Activated CD4-positive, alpha-beta memory T cell treated with anti-CD3 and anti-CD28 coated beads, Interleukin-2, amount 10 ng/mL, durations not matched to agents 7 days and 5 days (primary cell): Measurements from ENCODE around the gene ASF1A. TPM values are rescaled to one million over a fixed set of nuclear protein-coding genes. Genes with fewer than 3 reads are reported as not detected.
"Not testable (repeated sequence)": the region's sequence is repeated elsewhere in the genome, so short reads cannot be mapped to it uniquely, and the experiment has no call there.

Experiments used
- CTCF ChIA-PET: fragments of 350-600 bp; sonication (Branson Sonifier 250); formaldehyde crosslinking; loops from one replicate; lab custom pipeline; 2021; ENCODE audit warnings: antibody characterized with exemption, inconsistent platforms; lab: Charles Lee
- POLR2A ChIA-PET: fragments of 350-600 bp; sonication (Branson Sonifier 250); formaldehyde crosslinking; loops from one replicate; lab custom pipeline; 2021; ENCODE audit warnings: antibody characterized with exemption; lab: Charles Lee
- DNase-seq: peaks from one replicate; pipeline ENCODE4 v3.0.0-alpha.2; 2020
- H3K27ac Mint-ChIP-seq: one replicate; pipeline ENCODE4 v1.8.0; 2021; ENCODE audit warnings: mild to moderate bottlenecking, mixed read lengths
- H3K27me3 Mint-ChIP-seq: one replicate; pipeline ENCODE4 v1.8.0; 2021; ENCODE audit warnings: mixed read lengths
- H3K36me3 Mint-ChIP-seq: one replicate; pipeline ENCODE4 v1.8.0; 2021; ENCODE audit warnings: low read depth, mixed read lengths
- H3K4me1 Mint-ChIP-seq: one replicate; pipeline ENCODE4 v1.8.0; 2021; ENCODE audit warnings: mixed read lengths
- H3K4me3 Mint-ChIP-seq: one replicate; pipeline ENCODE4 v1.8.0; 2021; ENCODE audit warnings: mild to moderate bottlenecking, mixed read lengths
- H3K9me3 Mint-ChIP-seq: one replicate; pipeline ENCODE4 v1.8.0; 2021; ENCODE audit warnings: mixed read lengths
- total RNA-seq, 2 experiments: library from RNA; stranded (reverse); gene quantifications; one replicate each; pipeline ENCODE4 v1.2.3, GENCODE V29; 2021

ASF1A gene
- total RNA-seq: 10 to 100 TPM; 55.7 to 59.8 TPM

DNA sequence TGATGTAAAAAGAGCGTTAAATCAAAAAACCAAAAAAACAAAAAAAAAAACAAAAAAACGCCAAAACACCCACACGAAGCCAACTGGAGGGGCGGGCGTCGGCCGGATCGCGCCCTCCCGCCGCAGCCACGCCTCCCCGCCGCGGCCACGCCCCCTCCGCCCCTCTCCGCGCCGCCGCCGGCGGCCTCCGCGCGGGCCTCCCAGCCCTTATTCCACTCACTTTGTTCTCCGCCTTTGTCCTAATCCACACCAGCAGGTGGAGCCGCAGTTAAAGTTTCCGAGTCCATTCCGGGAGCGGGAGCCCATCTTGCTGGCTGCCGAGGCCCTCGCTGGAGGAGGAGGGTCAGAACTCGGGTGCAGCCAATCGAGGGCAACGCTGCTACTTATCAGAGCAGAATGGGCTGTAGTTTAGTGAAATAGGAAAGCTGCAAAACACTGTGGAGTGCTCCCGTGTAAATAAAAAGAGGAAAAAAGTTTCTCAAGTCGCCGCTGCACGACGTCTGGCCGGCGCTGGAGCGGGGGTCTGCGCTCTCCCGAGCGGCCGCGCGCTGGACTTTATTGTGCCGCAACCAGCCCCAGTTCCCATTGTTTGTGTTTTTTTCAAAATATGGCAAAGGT lies at the start of gene ASF1A:
TSS of gene ASF1A (plus strand) at position 346 of the 618 bp plus-strand sequence. CDS start at position 608, 262 bp downstream.
- ChIA-PET POLR2A (interaction anchor here (0.6 to 9.7 kb wide), 32 partner anchors 8 to 1345 kb away, joined by 3 to 146 read pairs (median 6); partner anchors contain the start of genes CEP85L, FAM184A and MCM9), CTCF (interaction anchor here (1.0 to 5.7 kb wide), 7 partner anchors 41 to 184 kb away, joined by 4 to 35 read pairs (median 11); partner anchors contain the start of gene MCM9)
- peaks cover 51% of the 10 kb centered on the region for H3K4me1 Mint-ChIP-seq
- peak within 1 kb of the TSS; percentile 79 for H3K4me3 Mint-ChIP-seq
- H3K27me3 Mint-ChIP-seq: no peaks in the 10 kb centered on the region
- DNase-seq: peak; percentile 97
- peaks cover 17% of the 10 kb centered on the region for H3K36me3 Mint-ChIP-seq
- H3K27ac Mint-ChIP-seq: peak within 1 kb of the TSS; percentile 95
- no peaks in the 10 kb centered on the region for H3K9me3 Mint-ChIP-seq

DNA sequence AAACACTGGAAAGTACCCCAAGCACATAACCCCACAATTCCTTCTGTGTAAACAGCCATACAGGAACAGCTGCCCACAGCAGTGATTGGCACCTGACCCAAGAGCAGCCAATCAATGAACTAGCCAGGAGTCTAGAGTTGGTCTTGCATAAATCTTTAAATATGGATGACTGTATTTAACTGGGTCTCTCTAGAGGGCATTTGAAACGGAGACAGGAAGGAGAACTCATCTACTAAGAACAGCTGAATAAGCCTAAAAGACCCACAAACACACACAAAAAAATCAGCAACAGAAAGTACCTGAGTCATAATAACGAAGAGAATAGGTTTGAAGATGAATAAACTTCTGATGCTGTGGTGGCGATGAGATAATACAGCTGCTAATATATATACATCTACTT lies 49.0 kb upstream of the ASF1A start:
- ChIA-PET POLR2A (interaction anchor here (0.8 to 3.6 kb wide), 8 partner anchors 32 to 136 kb away, joined by 3 to 36 read pairs (median 6); partner anchors contain the start of gene ASF1A), CTCF (interaction anchor here (0.6 to 2.1 kb wide), 7 partner anchors 18 to 56 kb away, joined by 3 to 15 read pairs (median 3); partner anchors contain the start of gene ASF1A)
- no peak for DNase-seq
- Mint-ChIP-seq H3K27ac (peak overlapping the region; percentile 63), H3K27me3 (no peaks in the 10 kb centered on the region), H3K4me3 (peak overlapping the region; percentile 38), H3K9me3 (peaks cover 2% of the 10 kb centered on the region), H3K4me1 (peaks cover 25% of the 10 kb centered on the region), H3K36me3 (peaks cover 29% of the 10 kb centered on the region)

DNA sequence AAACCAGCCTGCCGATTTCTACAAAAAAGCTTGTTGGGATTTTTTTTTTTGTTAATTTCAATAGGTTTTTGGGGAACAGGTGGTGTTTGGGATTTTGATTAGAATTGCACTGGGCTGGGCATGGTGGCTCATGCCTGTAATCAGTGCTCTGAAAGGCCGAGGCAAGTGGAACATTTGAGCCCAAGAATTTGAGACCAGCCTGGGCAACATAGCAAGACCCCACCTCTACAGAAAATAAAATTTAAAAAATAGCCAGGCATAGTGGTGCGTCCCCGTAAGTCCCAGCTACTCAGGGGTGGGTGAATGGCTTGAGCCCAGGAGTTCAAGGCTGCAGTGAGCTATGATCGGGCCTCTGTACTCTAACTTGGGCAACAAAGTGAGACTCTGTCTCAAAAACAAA lies 40.5 kb upstream of the ASF1A start:
- POLR2A ChIA-PET: no interaction called here
- CTCF ChIA-PET: no interaction called here
- Mint-ChIP-seq H3K27me3 (no peaks in the 10 kb centered on the region), H3K4me1 (no peaks in the 10 kb centered on the region), H3K27ac (no peak overlapping the region), H3K4me3 (no peak overlapping the region), H3K9me3 (no peaks in the 10 kb centered on the region), H3K36me3 (peaks cover 12% of the 10 kb centered on the region)
- DNase-seq: no peak

DNA sequence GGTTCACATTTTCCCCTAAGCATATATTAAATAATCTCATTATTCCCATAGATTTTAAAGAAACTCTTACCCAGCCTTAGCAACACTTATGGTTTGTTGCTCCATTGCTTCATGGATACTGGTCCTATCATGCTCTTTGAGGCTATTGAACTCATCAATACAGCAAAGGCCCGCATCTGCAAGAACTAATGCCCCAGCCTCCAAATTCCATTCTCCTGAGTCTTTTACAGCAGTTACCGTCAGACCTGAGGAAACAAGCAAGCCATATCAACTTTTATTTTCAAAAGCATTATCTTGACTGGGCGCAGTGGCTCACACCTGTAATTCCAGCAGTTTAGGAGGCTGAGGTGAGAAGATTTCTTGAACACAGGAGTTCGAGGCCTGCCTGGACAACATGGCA lies 37.7 kb upstream of the ASF1A start:
- peaks cover 2% of the 10 kb centered on the region for H3K4me1 Mint-ChIP-seq
- CTCF ChIA-PET: interaction anchor here (0.8 kb wide), 1 partner anchor 254 kb away, joined by 3 read pairs; no protein-coding TSS in a partner anchor
- H3K4me3 Mint-ChIP-seq: no peak overlapping the region
- no peak for DNase-seq
- no peaks in the 10 kb centered on the region for H3K9me3 Mint-ChIP-seq
- no peaks in the 10 kb centered on the region for H3K27me3 Mint-ChIP-seq
- H3K27ac Mint-ChIP-seq: no peak overlapping the region
- POLR2A ChIA-PET: no interaction called here
- H3K36me3 Mint-ChIP-seq: peaks cover 20% of the 10 kb centered on the region

DNA sequence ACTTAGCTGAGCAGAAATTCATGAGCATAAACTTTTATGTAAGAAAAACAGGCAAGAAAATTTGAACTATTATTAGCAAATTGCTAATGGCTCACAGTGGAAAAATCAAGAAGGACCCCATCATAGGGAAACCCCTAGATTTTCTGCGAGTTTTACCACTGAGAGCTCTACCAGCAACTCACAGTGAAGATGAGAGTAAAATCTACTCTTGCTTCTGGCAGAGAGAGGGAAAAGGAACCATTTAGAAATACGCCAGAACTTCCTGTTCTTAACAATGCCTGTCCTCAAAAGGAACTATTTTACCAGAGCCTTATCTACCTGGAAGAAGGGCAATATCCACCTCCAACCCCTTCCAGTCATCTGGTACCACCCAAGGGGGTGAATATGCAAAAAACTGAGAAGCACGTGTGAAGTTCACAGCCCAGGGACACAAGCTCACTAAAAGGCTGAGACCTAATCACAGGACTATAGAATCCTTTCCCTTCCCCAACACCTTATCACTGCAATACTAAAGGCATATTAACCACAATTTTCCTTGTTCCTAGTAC lies 34.4 kb upstream of the ASF1A start:
- no peaks in the 10 kb centered on the region for H3K27me3 Mint-ChIP-seq
- CTCF ChIA-PET: no interaction called here
- POLR2A ChIA-PET: no interaction called here
- H3K4me3 Mint-ChIP-seq: no peak overlapping the region
- peaks cover 24% of the 10 kb centered on the region for H3K36me3 Mint-ChIP-seq
- DNase-seq: no peak
- peaks cover 8% of the 10 kb centered on the region for H3K4me1 Mint-ChIP-seq
- no peak overlapping the region for H3K27ac Mint-ChIP-seq
- peaks cover 6% of the 10 kb centered on the region for H3K9me3 Mint-ChIP-seq

DNA sequence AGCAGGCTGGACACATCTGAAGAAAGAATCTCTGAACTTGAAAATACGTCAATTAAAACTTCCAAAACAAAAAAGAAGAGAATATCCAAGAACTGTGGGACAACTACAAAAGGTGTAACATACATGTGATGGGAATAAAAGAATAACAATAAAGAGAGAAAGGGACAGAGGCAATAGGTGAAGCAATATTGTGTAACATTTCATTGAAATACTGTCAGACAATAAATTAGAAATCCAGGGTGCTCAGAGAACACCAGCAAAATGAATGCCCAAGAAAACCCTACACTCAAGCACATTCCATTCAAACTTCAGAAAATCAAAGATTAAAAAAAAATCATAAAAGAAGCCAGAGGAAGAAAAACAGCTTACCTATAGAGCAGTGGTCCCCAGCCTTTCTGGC lies 33.6 kb upstream of the ASF1A start:
- Mint-ChIP-seq H3K36me3 (peaks cover 23% of the 10 kb centered on the region), H3K27ac (no peak overlapping the region), H3K9me3 (peaks cover 6% of the 10 kb centered on the region), H3K4me3 (no peak overlapping the region), H3K4me1 (peaks cover 12% of the 10 kb centered on the region), H3K27me3 (no peaks in the 10 kb centered on the region)
- POLR2A ChIA-PET: no interaction called here
- no peak for DNase-seq
- CTCF ChIA-PET: no interaction called here

GRCh38 chr6:118860880-118861279 lies 33.1 kb upstream of the ASF1A start:
- ChIA-PET POLR2A (no interaction called here), CTCF (no interaction called here)
- Mint-ChIP-seq H3K9me3 (peaks cover 6% of the 10 kb centered on the region), H3K27ac (no peak overlapping the region), H3K4me3 (no peak overlapping the region), H3K27me3 (no peaks in the 10 kb centered on the region), H3K4me1 (peaks cover 12% of the 10 kb centered on the region), H3K36me3 (peaks cover 21% of the 10 kb centered on the region)
- no peak for DNase-seq

DNA sequence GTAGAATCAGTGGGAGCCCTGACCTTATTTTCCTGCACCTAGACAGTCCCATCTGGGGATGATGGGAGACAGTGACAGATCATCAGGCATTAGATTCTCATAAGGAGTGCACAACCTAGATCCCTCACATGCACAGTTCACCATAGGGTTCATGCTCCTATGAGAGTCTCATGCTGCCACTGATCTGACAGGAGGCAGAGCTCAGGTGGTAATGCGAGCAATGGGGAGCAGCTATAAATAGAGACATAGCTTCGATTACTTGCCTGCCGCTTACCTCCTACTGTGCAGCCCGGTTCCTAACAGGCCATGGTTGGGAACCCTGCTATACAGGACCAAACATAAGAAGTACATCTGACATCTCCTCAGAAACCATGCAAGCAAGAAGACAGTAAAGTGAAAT lies 31.5 kb upstream of the ASF1A start:
- peaks cover 29% of the 10 kb centered on the region for H3K36me3 Mint-ChIP-seq
- H3K27ac Mint-ChIP-seq: no peak overlapping the region
- POLR2A ChIA-PET: no interaction called here
- DNase-seq: no peak
- CTCF ChIA-PET: no interaction called here
- no peaks in the 10 kb centered on the region for H3K27me3 Mint-ChIP-seq
- H3K4me1 Mint-ChIP-seq: peaks cover 12% of the 10 kb centered on the region
- H3K9me3 Mint-ChIP-seq: peaks cover 17% of the 10 kb centered on the region
- no peak overlapping the region for H3K4me3 Mint-ChIP-seq

DNA sequence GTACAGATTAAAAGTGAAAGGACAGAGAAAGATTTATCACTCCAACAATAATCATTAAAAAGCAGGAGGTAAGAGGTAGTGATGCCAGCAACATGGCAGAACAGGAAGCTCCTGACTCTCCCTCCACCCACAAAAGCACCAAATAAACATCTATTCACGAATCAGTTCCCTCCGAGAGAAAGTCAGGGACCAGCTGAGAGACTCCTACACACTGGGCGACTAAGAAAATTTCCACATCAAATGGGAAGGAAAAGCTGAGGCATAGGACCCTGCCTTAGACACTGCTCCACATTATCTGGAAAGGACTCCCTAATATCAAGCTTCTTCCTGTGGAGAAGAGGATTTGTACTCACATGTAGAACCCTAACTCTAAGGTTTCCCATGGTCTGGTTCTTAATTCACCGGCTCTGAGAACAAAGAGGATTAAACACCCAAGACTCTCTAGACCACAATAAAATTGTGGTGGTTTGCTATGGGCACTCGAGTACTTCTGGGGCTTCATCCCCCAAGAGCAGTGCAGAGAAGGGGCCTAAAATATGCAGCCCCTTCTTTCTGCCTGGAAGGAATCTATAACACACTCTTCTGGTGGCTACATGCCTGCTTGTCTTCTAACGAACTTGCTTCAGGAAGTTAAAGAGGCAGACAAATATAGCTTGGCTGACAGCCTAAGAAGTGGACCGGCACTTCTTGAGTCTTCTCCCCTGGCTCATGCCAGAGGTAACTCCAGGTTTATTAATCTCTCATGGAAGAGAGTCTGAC lies 29.4 kb upstream of the ASF1A start:
- H3K27me3 Mint-ChIP-seq: no peaks in the 10 kb centered on the region
- DNase-seq: no peak
- peaks cover 21% of the 10 kb centered on the region for H3K9me3 Mint-ChIP-seq
- peak overlapping the region; percentile 17 for H3K4me3 Mint-ChIP-seq
- H3K27ac Mint-ChIP-seq: no peak overlapping the region
- ChIA-PET POLR2A (interaction anchor here (1.0 to 1.2 kb wide), 3 partner anchors 9 to 155 kb away, joined by 3 to 4 read pairs (median 3); no protein-coding TSS in a partner anchor), CTCF (interaction anchor here (1.1 kb wide), 1 partner anchor 19 kb away, joined by 5 read pairs; no protein-coding TSS in a partner anchor)
- H3K4me1 Mint-ChIP-seq: peaks cover 16% of the 10 kb centered on the region
- H3K36me3 Mint-ChIP-seq: peaks cover 37% of the 10 kb centered on the region

GRCh38 chr6:118865100-118865391 lies 28.9 kb upstream of the ASF1A start:
- DNase-seq: no peak
- Mint-ChIP-seq H3K36me3 (peaks cover 39% of the 10 kb centered on the region), H3K4me1 (peaks cover 20% of the 10 kb centered on the region), H3K4me3 (no peak overlapping the region), H3K27ac (no peak overlapping the region), H3K27me3 (no peaks in the 10 kb centered on the region), H3K9me3 (peaks cover 21% of the 10 kb centered on the region)
- ChIA-PET POLR2A (interaction anchor here (1.0 to 1.2 kb wide), 3 partner anchors 10 to 155 kb away, joined by 3 to 4 read pairs (median 3); no protein-coding TSS in a partner anchor), CTCF (no interaction called here)

DNA sequence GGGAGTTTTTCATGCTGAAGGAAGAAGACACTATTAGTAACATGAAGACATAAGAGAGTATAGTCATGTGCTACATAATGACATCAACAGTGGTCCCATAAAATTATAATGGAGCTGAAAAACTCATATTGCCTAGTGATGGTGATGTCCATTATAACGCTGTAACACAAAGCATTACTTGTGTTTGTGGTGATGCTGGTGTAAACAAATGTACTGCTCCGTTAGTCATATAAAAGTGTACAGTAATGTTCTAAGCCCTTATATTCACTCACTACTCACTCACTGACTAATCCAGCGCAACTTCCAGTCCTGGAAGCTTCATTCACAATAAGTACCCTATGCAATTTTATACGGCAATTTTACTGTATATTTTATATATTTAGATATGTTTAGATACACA lies 26.8 kb upstream of the ASF1A start:
- POLR2A ChIA-PET: no interaction called here
- Mint-ChIP-seq H3K27me3 (no peaks in the 10 kb centered on the region), H3K27ac (no peak overlapping the region), H3K36me3 (peaks cover 33% of the 10 kb centered on the region), H3K9me3 (peaks cover 21% of the 10 kb centered on the region), H3K4me3 (no peak overlapping the region), H3K4me1 (peaks cover 25% of the 10 kb centered on the region)
- no peak for DNase-seq
- CTCF ChIA-PET: no interaction called here

- H3K27ac Mint-ChIP-seq, H3K27me3 Mint-ChIP-seq, CTCF ChIA-PET, DNase-seq, POLR2A ChIA-PET, H3K4me3 Mint-ChIP-seq: not testable (repeated sequence)
- Mint-ChIP-seq H3K9me3 (peaks cover 15% of the 10 kb centered on the region), H3K4me1 (peaks cover 31% of the 10 kb centered on the region), H3K36me3 (peaks cover 26% of the 10 kb centered on the region)
These were observed 25.1 kb upstream of the ASF1A start for GRCh38 chr6:118868901-118869300.

DNA sequence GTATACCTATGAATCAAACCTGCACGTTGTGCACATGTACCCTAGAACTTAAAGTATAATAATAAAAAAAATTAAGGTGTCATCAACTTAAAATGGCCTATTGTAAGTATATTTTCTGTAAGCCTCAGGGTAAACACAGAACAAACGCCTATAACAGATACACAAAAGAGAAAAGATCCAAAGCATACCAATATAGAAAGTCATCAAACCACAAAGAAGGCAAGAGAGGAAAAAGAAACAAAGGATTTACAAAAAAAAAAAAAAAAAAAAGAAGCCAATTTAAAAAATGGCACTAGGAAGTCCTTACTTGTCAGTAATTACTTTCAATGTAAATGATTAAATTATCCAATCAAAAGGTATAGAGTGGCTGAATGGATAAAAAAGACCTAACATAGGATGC lies 24.6 kb upstream of the ASF1A start:
- H3K4me3 Mint-ChIP-seq: no peak overlapping the region
- POLR2A ChIA-PET: no interaction called here
- CTCF ChIA-PET: no interaction called here
- H3K27me3 Mint-ChIP-seq: no peaks in the 10 kb centered on the region
- peaks cover 29% of the 10 kb centered on the region for H3K36me3 Mint-ChIP-seq
- H3K4me1 Mint-ChIP-seq: peaks cover 27% of the 10 kb centered on the region
- no peak for DNase-seq
- H3K27ac Mint-ChIP-seq: no peak overlapping the region
- H3K9me3 Mint-ChIP-seq: peaks cover 15% of the 10 kb centered on the region
